HepG2 (cell line): Measurements from ENCODE around the gene ZNF33A. TPM values are rescaled to one million over a fixed set of nuclear protein-coding genes. Genes with fewer than 3 reads are reported as not detected.
A peak's percentile ranks its signal among the peaks of the same experiment; 100 is the strongest.

ENCODE experiments used
- BORCS8-MEF2B ChIP-seq: sonication (generic); formaldehyde crosslinking; IDR thresholded peaks from 2 replicates; pipeline ENCODE4 v1.8.0; 2022; ENCODE audit warnings: mild to moderate bottlenecking, missing genetic modification reagents
- DR1 ChIP-seq: sonication (generic); formaldehyde crosslinking; IDR thresholded peaks from 2 replicates; pipeline ENCODE4 v1.8.0; 2021; ENCODE audit warnings: mild to moderate bottlenecking, missing genetic modification reagents, inconsistent platforms
- FOSL1 ChIP-seq: sonication (generic); formaldehyde crosslinking; IDR thresholded peaks from 2 replicates; pipeline ENCODE4 v1.9.0; 2021; ENCODE audit warnings: missing genetic modification reagents, borderline replicate concordance
- GABPA ChIP-seq, 2 experiments: IDR thresholded peaks; 2 replicates each; pipeline ENCODE4 v1.6.1; 2011 to 2016; ENCODE audit warnings: low read depth in 2 of 2, low read length in 1 of 2, missing biosample characterization in 1 of 2, missing genetic modification characterization in 1 of 2
- JUND ChIP-seq: sonication (generic); formaldehyde crosslinking; IDR thresholded peaks from 2 replicates; pipeline ENCODE4 v1.8.0; 2022; ENCODE audit warnings: mild to moderate bottlenecking, missing genetic modification reagents
- NCOA1 ChIP-seq: sonication (generic); formaldehyde crosslinking; IDR thresholded peaks from 2 replicates; pipeline ENCODE4 v1.9.0; 2021; ENCODE audit warnings: missing genetic modification reagents
- NONO ChIP-seq, 2 experiments: fragments of 450-650 bp in 1 of 2; sonication (generic) in 1 of 2; formaldehyde crosslinking in 1 of 2; IDR thresholded peaks in 1 of 2; conservative IDR thresholded peaks in 1 of 2; 2 replicates each; pipeline versions ENCODE4 v1.6.1 to v1.8.0; 2017 to 2022; ENCODE audit warnings: mild to moderate bottlenecking in 1 of 2, missing genetic modification reagents in 1 of 2, moderate library complexity in 1 of 2
- POLR2AphosphoS5 ChIP-seq: IDR thresholded peaks from 2 replicates; pipeline ENCODE4 v1.6.1; 2012; ENCODE audit warnings: low read depth, low read length
- ZNF256 ChIP-seq: sonication (generic); formaldehyde crosslinking; conservative IDR thresholded peaks from 2 replicates; pipeline ENCODE4 v1.4.0; 2020; ENCODE audit warnings: missing genetic modification reagents
- ZNF451 ChIP-seq: sonication (generic); formaldehyde crosslinking; IDR thresholded peaks from 2 replicates; pipeline ENCODE4 v1.5.0; 2020; ENCODE audit warnings: mild to moderate bottlenecking, missing genetic modification reagents
- ZNF547 ChIP-seq: sonication (generic); formaldehyde crosslinking; IDR thresholded peaks from 2 replicates; pipeline ENCODE4 v1.5.1; 2020; ENCODE audit warnings: mild to moderate bottlenecking, missing genetic modification reagents
- ZNF747 ChIP-seq: sonication (generic); formaldehyde crosslinking; IDR thresholded peaks from 2 replicates; pipeline ENCODE4 v1.8.1; 2023; ENCODE audit warnings: missing genetic modification reagents, mild to moderate bottlenecking, borderline replicate concordance
- polyA plus RNA-seq, 8 experiments: library from polyadenylated mRNA; depleted of rRNA in 3 of 8; stranded (reverse) in 7 of 8; unstranded in 1 of 8; fragments of >200 nt; fragmentation: Illumina TruSeq in 4 of 8; extraction: Trizol in 4 of 8; gene quantifications; 2 replicates each; pipeline versions ENCODE4 v1.2.1 to v1.2.3, GENCODE V29; 2011 to 2016; ENCODE audit warnings: low read depth in 4 of 8, missing spikeins in 1 of 8, mixed read lengths in 1 of 8; ENCODE audit not compliant: insufficient read depth in 1 of 8
- total RNA-seq, 5 experiments: library from RNA; depleted of rRNA; stranded (reverse); fragments of >200 nt; fragmentation: Illumina TruSeq; extraction: Trizol; gene quantifications; 2 replicates each; pipeline ENCODE4 v1.2.3, GENCODE V29; 2016; ENCODE audit warnings: low read depth in 1 of 5
- TF ChIP-seq, protein P1 (sequence below), 2 experiments: sonication (generic) in 1 of 2; formaldehyde crosslinking in 1 of 2; IDR thresholded peaks; 2 replicates each; pipeline versions ENCODE4 v1.4.0 to v1.6.1; 2016 to 2020; ENCODE audit warnings: borderline replicate concordance in 1 of 2, low read depth in 1 of 2, mild to moderate bottlenecking in 1 of 2, missing genetic modification reagents in 1 of 2
- TF ChIP-seq, protein P2 (sequence below): sonication (generic); formaldehyde crosslinking; IDR thresholded peaks from 2 replicates; pipeline ENCODE4 v1.5.0; 2020; ENCODE audit warnings: missing genetic modification reagents, mild to moderate bottlenecking, borderline replicate concordance
- TF ChIP-seq, protein P3 (sequence below): sonication (generic); formaldehyde crosslinking; IDR thresholded peaks from 2 replicates; pipeline ENCODE4 v1.5.1; 2020; ENCODE audit warnings: mild to moderate bottlenecking, missing genetic modification reagents, moderate library complexity
- TF ChIP-seq, protein P4 (sequence below): IDR thresholded peaks from 2 replicates; pipeline ENCODE4 v1.6.1; 2016; ENCODE audit warnings: missing genetic modification reagents, missing compliant biosample characterization

Gene ZNF33A
- total and polyA plus RNA-seq, 2 of the 13 experiments (the other 11 are each of a cell fraction or from before 2014, with no cell fraction given), result 13.1 to 22.5 TPM

DNA sequence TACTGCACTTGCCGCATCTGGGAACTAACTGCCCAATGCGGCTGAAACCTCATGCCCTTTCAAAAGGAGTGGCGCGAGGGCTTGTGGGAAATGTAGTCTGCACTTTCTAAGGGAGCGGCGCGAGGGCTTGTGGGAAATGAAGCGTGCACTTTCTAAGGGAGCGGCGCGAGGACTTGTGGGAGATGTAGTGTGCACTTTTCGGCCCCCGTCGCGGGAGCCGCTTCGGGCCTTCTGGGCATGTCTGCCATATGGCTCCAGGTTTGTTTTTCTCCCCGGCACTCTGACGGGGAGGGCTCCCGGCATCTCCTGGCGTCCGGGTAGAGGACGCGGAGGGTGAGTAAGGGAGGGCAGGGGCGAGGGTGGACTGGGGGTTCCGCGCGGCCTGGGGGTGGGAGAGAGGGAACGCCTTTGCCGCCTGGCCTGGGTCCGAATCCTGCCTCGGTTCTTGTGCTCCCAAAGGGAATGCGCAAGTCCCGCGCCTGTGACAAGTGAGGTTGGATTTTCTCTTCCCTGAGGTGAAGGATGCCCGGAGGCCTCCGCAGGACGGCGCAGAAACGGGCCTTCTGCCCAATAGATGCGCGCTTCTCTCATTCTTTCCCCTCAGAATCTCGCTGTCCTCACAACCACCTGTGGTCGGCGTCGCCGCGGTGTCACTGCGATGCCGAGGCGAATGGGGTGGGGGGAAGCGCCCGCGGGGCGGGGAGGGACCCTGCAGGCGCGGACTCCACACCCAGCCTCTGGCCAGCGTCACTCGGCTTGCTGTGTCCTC is 83.9 kb downstream of the ZNF33A start, which contains the start of gene ZNF37A (continued):
- TF ChIP-seq, protein P1, sequence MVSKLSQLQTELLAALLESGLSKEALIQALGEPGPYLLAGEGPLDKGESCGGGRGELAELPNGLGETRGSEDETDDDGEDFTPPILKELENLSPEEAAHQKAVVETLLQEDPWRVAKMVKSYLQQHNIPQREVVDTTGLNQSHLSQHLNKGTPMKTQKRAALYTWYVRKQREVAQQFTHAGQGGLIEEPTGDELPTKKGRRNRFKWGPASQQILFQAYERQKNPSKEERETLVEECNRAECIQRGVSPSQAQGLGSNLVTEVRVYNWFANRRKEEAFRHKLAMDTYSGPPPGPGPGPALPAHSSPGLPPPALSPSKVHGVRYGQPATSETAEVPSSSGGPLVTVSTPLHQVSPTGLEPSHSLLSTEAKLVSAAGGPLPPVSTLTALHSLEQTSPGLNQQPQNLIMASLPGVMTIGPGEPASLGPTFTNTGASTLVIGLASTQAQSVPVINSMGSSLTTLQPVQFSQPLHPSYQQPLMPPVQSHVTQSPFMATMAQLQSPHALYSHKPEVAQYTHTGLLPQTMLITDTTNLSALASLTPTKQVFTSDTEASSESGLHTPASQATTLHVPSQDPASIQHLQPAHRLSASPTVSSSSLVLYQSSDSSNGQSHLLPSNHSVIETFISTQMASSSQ (IDR thresholded peaks at IDR 0.05; ENCODE audit: low read depth), result 0 out of 2 replicates have a peak, but pooled peaks have one; percentile 13
- TF ChIP-seq, protein P1 (CRISPR knock-in tag; IDR thresholded peaks at IDR 0.05; ENCODE audit: borderline replicate concordance), result no peak
- TF ChIP-seq ZNF747 (CRISPR knock-in tag) (0 out of 2 replicates have a peak, but pooled peaks have one; percentile 18), NCOA1 (0 out of 2 replicates have a peak, but pooled peaks have one; percentile 56), BORCS8-MEF2B (CRISPR knock-in tag) (peak; percentile 80), DR1 (CRISPR knock-in tag) (peak; percentile 80; the same call in 1 of the 2 replicates), ZNF256 (peak; percentile 13), FOSL1 (CRISPR knock-in tag) (no peak), ZNF547 (CRISPR knock-in tag) (peak; percentile 76), POLR2AphosphoS5 (peak; percentile 70), JUND (CRISPR knock-in tag) (no peak), GABPA (IDR thresholded peaks at IDR 0.05; ENCODE audit: low read depth, low read length) (no peak), GABPA (CRISPR knock-in tag; IDR thresholded peaks at IDR 0.05; ENCODE audit: low read depth) (peak; percentile 77), NONO (IDR thresholded peaks at IDR 0.05) (no peak), NONO (CRISPR knock-in tag; conservative IDR thresholded peaks at IDR 0.05) (peak; percentile 72), ZNF451 (CRISPR knock-in tag) (no peak)
- TF ChIP-seq, protein P2, sequence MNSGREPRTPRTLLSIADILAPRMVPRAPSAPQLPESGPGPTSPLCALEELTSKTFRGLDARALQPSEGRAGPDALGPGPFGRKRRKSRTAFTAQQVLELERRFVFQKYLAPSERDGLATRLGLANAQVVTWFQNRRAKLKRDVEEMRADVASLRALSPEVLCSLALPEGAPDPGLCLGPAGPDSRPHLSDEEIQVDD (CRISPR knock-in tag), result peak; percentile 52; the same call in 1 of the 2 replicates
- TF ChIP-seq, protein P3, sequence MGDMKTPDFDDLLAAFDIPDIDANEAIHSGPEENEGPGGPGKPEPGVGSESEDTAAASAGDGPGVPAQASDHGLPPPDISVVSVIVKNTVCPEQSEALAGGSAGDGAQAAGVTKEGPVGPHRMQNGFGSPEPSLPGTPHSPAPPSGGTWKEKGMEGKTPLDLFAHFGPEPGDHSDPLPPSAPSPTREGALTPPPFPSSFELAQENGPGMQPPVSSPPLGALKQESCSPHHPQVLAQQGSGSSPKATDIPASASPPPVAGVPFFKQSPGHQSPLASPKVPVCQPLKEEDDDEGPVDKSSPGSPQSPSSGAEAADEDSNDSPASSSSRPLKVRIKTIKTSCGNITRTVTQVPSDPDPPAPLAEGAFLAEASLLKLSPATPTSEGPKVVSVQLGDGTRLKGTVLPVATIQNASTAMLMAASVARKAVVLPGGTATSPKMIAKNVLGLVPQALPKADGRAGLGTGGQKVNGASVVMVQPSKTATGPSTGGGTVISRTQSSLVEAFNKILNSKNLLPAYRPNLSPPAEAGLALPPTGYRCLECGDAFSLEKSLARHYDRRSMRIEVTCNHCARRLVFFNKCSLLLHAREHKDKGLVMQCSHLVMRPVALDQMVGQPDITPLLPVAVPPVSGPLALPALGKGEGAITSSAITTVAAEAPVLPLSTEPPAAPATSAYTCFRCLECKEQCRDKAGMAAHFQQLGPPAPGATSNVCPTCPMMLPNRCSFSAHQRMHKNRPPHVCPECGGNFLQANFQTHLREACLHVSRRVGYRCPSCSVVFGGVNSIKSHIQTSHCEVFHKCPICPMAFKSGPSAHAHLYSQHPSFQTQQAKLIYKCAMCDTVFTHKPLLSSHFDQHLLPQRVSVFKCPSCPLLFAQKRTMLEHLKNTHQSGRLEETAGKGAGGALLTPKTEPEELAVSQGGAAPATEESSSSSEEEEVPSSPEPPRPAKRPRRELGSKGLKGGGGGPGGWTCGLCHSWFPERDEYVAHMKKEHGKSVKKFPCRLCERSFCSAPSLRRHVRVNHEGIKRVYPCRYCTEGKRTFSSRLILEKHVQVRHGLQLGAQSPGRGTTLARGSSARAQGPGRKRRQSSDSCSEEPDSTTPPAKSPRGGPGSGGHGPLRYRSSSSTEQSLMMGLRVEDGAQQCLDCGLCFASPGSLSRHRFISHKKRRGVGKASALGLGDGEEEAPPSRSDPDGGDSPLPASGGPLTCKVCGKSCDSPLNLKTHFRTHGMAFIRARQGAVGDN (CRISPR knock-in tag), result peak; percentile 82
- TF ChIP-seq, protein P4, sequence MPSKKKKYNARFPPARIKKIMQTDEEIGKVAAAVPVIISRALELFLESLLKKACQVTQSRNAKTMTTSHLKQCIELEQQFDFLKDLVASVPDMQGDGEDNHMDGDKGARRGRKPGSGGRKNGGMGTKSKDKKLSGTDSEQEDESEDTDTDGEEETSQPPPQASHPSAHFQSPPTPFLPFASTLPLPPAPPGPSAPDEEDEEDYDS (CRISPR knock-in tag), result peak; percentile 95
